Sigmoid colon (tissue), 7 donors: Measurements from ENCODE around the gene CTBP2. TPM values are rescaled to one million over a fixed set of nuclear protein-coding genes. Genes with fewer than 3 reads are reported as not detected.

Source experiments
- DNase-seq: peaks from one replicate; pipeline ENCODE4 v3.0.0-alpha.2; 2019
- H3K27ac ChIP-seq, 4 donors: fragments of 200-600 bp; sonication (generic); one replicate each; pipeline ENCODE4 v1.5.1; 2016 to 2019; ENCODE audit warnings: mild to moderate bottlenecking in 1 of 4
- H3K27me3 ChIP-seq, 3 donors: fragments of 200-600 bp; sonication (generic); one replicate each; pipeline ENCODE4 v1.5.1; 2019; ENCODE audit warnings: mild to moderate bottlenecking in 1 of 3
- H3K36me3 ChIP-seq, 4 donors: fragments of 200-600 bp; sonication (generic); one replicate each; pipeline ENCODE4 v1.5.1; 2016 to 2019
- H3K4me1 ChIP-seq, 4 donors: fragments of 200-600 bp; sonication (generic); one replicate each; pipeline ENCODE4 v1.5.1; 2017 to 2019
- H3K4me3 ChIP-seq, 4 donors: fragments of 200-600 bp; sonication (generic); one replicate each; pipeline ENCODE4 v1.5.1; 2017 to 2019; ENCODE audit warnings: mild to moderate bottlenecking in 2 of 4, moderate library complexity in 1 of 4
- H3K9me3 ChIP-seq, 4 donors: fragments of 200-600 bp in 3 of 4; sonication (generic) in 3 of 4; one replicate each; pipeline versions ENCODE4 v1.5.1 to v1.6.1; 2013 to 2019
- EP300 ChIP-seq, 4 donors: sonication (generic); formaldehyde crosslinking; IDR thresholded peaks; one replicate each; pipeline ENCODE4 v1.6.1; 2017; ENCODE audit warnings: antibody characterized with exemption in 4 of 4
- POLR2A ChIP-seq, 2 donors: fragments of 450-650 bp; IDR thresholded peaks; one replicate each; pipeline ENCODE4 v1.6.1; 2016; ENCODE audit warnings: antibody characterized with exemption in 2 of 2, mild to moderate bottlenecking in 2 of 2, moderate library complexity in 2 of 2
- POLR2AphosphoS5 ChIP-seq, 4 donors: sonication (generic); formaldehyde crosslinking; IDR thresholded peaks; one replicate each; pipeline ENCODE4 v1.6.1; 2017; ENCODE audit warnings: antibody characterized with exemption in 4 of 4
- WGBS, 2 donors: extraction: QIAGEN DNeasy Blood & Tissue Kit; methylation state at CpG; one replicate each; pipeline ENCODE4 v1.1.7; 2013; 5-methylcytosine and 5-hydroxymethylcytosine counted together
- intact Hi-C: fragments of 100-400 bp; cut with DNase I; formaldehyde crosslinking; loops from one replicate; pipeline ENCODE4 v1.15.1; 2023
- polyA plus RNA-seq, 3 donors: library from polyadenylated mRNA; stranded (reverse); fragments of 200-250 nt; gene quantifications; one replicate each; pipeline ENCODE4 v1.2.3, GENCODE V29; 2013
- total RNA-seq, 4 donors: library from RNA; depleted of rRNA; stranded (reverse); fragments of >200 nt; gene quantifications; one replicate each; pipeline ENCODE4 v1.1.0, GENCODE V29; 2016
- TF ChIP-seq, protein P1 (sequence below), 4 experiments: fragments of 450-650 bp in 3 of 4; fragments of 200-600 bp in 1 of 4; IDR thresholded peaks; one replicate each; pipeline ENCODE4 v1.5.1; 2016 to 2019; ENCODE audit warnings: antibody characterized with exemption in 4 of 4, mild to moderate bottlenecking in 3 of 4, moderate library complexity in 2 of 4
- donor health status: healthy with polysubstance abuse.
- donor health status: Bipolar disorder and iron deficiency.
- donor health status: healthy.

Gene CTBP2
- total and polyA plus RNA-seq, 7 donors: 31.2 to 62.4 (median 52.0) TPM

DNA sequence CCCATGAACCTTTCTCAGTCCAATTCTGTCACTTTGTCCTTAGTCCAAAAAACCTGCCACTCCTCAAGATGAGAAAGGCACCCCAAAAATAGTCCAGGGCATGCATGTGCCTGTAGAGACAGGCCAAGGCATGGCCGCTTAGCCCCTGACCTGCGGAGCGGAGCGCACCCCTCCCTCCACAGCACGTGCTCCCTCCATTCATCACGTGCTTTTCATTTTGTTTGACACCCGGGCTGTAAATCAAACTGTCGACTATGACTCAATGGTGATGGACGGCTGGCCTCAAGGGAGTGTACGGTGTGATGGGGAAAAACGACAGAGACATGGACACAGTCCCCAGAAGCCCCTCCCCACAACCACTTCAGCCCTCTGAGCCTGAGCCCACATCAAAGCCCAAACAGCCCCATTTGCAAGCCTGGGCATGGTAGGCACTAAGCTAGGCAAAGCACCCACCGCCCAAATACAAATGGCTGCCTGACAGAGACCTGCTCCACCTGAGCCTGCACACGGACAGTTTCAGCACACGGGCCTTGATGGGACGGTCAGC, 127.8 kb downstream of the CTBP2 start:
- H3K27ac ChIP-seq: no peak overlapping the region
- no peak for DNase-seq
- intact Hi-C loops: no loop called here
- H3K27me3 ChIP-seq: no peaks in the 10 kb centered on the region
- H3K4me1 ChIP-seq: peaks cover 0 to 62% (median 50%) of the 10 kb centered on the region in 4 donors
- 82 to 87% methylated on average over 15 of the region's 15 CpGs for WGBS, 2 donors
- H3K36me3 ChIP-seq: no peaks in the 10 kb centered on the region
- no peak for TF ChIP-seq EP300 (IDR thresholded peaks at IDR 0.05)
- H3K4me3 ChIP-seq: no peak overlapping the region
- H3K9me3 ChIP-seq: no peaks in the 10 kb centered on the region

DNA sequence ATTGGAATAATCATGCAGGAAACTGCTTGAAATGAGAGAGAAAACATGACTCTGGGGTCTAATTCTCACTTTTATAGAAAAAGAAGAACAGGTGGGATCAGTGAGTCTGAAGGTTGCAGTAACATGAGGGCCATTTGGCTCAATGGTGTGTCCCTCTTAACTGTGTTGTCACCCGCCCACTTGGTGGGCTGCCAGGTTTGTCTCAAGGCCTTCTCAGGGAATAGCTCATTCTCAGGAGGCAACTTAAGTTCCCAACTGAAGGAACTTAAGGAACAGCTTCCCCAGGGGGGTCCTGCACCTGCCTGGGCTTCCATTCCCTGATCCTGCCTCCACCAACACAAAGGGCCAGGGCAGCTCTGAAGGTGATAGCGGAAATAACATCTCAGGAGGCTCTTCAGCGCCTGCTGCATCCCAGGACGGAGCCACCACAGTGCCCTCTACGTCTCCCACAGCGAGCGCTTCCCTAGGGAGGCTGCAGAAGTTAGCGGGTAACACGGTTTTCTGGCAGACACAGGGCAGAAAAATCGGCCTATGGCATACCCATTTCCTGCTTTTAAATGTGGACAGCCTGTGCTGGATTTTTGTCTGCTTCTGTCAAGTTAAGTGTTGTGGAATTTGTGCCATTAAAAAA, 129.7 kb downstream of the CTBP2 start:
- H3K4me1 ChIP-seq: peaks cover 0 to 44% (median 32%) of the 10 kb centered on the region in 4 donors
- intact Hi-C loops: no loop called here
- WGBS, 2 donors: 69 to 73% methylated on average over 10 of the region's 10 CpGs
- DNase-seq: no peak
- H3K27ac ChIP-seq: no peak overlapping the region
- no peak for TF ChIP-seq EP300 (IDR thresholded peaks at IDR 0.05)
- TF ChIP-seq POLR2A (IDR thresholded peaks at IDR 0.05): no peak
- no peak for TF ChIP-seq POLR2AphosphoS5 (IDR thresholded peaks at IDR 0.05)
- TF ChIP-seq, protein P1, sequence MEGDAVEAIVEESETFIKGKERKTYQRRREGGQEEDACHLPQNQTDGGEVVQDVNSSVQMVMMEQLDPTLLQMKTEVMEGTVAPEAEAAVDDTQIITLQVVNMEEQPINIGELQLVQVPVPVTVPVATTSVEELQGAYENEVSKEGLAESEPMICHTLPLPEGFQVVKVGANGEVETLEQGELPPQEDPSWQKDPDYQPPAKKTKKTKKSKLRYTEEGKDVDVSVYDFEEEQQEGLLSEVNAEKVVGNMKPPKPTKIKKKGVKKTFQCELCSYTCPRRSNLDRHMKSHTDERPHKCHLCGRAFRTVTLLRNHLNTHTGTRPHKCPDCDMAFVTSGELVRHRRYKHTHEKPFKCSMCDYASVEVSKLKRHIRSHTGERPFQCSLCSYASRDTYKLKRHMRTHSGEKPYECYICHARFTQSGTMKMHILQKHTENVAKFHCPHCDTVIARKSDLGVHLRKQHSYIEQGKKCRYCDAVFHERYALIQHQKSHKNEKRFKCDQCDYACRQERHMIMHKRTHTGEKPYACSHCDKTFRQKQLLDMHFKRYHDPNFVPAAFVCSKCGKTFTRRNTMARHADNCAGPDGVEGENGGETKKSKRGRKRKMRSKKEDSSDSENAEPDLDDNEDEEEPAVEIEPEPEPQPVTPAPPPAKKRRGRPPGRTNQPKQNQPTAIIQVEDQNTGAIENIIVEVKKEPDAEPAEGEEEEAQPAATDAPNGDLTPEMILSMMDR (IDR thresholded peaks at IDR 0.05): no peak
- H3K27me3 ChIP-seq: no peaks in the 10 kb centered on the region
- H3K36me3 ChIP-seq: peaks cover 0 to 15% (median 3%) of the 10 kb centered on the region in 4 donors
- no peaks in the 10 kb centered on the region for H3K9me3 ChIP-seq
- H3K4me3 ChIP-seq: no peak overlapping the region

DNA sequence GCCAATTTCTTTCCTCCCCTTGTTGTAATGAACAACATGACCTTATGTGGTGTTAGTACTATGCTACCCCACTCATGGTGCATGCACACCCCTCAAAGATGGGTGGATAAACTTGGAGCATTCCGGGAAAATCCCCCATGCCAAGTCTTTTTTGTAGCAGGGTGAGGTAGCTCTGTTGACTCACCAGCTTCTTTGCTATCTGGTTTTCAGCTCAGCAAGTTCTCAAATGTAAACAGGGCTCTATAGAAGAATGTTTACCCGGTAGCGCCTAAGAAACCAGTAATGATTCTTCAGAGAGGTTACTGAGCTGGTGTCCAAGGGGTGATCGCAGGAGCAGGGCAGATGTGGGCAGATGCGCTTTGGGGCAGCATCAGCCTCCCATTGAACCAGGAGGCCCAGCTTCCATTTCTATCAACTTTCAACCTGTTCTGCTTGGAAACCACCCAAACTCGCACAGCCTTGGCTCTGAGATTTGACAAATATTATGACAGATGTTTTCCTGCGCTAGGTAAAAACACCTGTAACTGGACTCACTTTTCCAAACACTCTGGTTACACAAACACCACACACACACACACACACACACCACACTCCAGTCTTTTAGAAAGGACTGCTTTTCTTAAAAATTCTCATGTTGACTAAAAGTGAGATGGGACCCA, 130.7 kb downstream of the CTBP2 start:
- Histone ChIP-seq H3K4me1 (peaks cover 0 to 35% (median 25%) of the 10 kb centered on the region in 4 donors), H3K9me3 (no peaks in the 10 kb centered on the region), H3K27ac (no peak overlapping the region), H3K36me3 (peaks cover 0 to 15% (median 3%) of the 10 kb centered on the region in 4 donors), H3K4me3 (no peak overlapping the region), H3K27me3 (no peaks in the 10 kb centered on the region)
- no peak for DNase-seq
- intact Hi-C loops: no loop called here
- WGBS, 2 donors: 53 to 76% methylated on average over 7 of the region's 7 CpGs
- TF ChIP-seq POLR2AphosphoS5 (IDR thresholded peaks at IDR 0.05): no peak
- TF ChIP-seq EP300 (IDR thresholded peaks at IDR 0.05): no peak
- TF ChIP-seq, protein P1 (IDR thresholded peaks at IDR 0.05): no peak
- TF ChIP-seq POLR2A (IDR thresholded peaks at IDR 0.05): no peak

DNA sequence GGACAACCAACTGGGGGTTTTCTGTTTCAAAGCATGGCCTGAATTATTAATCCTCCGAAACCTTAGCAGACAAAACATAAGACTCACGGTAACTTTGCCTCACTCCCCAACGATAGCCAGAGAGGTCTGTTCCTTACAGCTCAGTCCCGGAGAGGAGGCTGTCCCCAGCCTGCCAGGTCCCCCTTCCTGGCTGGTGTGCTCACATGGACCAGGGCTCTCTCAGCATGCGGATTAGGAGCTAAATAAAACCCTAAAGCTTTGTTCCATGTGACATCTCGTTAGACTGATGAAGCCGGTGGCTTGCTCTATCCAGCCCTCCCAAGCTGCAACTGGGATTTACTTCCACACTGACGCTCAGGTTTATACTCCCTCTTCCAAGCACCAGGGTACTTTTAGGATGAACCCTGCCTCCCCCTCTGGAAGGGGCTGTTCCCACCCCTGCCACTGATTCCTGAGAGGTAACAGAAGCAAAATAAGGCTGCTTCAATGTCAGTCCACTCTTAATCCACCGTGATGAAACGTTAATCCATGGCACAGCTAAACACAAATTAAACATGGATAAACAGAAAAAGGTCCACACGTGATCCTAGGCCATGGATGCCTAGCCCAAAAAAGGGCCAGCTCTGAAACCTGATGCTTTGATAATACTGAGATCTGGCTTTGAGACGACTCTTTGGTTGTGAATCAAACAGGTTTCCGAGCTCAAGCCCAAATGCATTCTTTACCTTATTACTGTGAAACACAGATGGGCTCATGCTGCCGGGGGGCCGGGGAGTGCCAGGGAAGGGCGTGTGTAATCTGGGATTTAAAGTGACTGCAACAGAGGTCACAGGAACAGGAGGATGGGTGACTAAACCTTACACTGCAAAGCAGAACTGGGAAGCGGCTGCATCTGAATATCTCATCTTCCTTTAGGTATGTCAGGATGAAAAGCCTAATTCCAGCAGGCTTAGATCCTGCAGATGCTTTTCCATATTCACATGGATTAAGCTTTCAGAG, 132.2 kb downstream of the CTBP2 start:
- Histone ChIP-seq H3K27ac (peak overlapping the region in 1 of 4 donors; percentile 3), H3K27me3 (no peaks in the 10 kb centered on the region), H3K36me3 (peaks cover 0 to 15% (median 3%) of the 10 kb centered on the region in 4 donors), H3K4me1 (peaks cover 0 to 45% (median 34%) of the 10 kb centered on the region in 4 donors), H3K9me3 (no peaks in the 10 kb centered on the region), H3K4me3 (no peak overlapping the region)
- intact Hi-C loops: no loop called here
- TF ChIP-seq, protein P1 (IDR thresholded peaks at IDR 0.05): no peak
- TF ChIP-seq POLR2AphosphoS5 (IDR thresholded peaks at IDR 0.05) (no peak), EP300 (IDR thresholded peaks at IDR 0.05) (no peak), POLR2A (IDR thresholded peaks at IDR 0.05) (no peak)
- 79 to 83% methylated on average over 17 of the region's 17 CpGs for WGBS, 2 donors
- DNase-seq: no peak
